SK-N-SH (cell line): ENCODE results near the gene CLDN10. TPM values are rescaled to one million over a fixed set of nuclear protein-coding genes. Genes with fewer than 3 reads are reported as not detected.

Experiments used
- CTCF ChIA-PET: fragments of 300-600, 350-600 bp; formaldehyde crosslinking; extraction: SDS; loops from one replicate; lab custom pipeline; 2021; lab: Yijun Ruan, JAX
- POLR2A ChIA-PET: fragments of 350-600 bp; sonication (Branson Sonifier 250); formaldehyde crosslinking; extraction: SDS; loops from one replicate; lab custom pipeline; 2020; ENCODE audit warnings: antibody characterized with exemption, inconsistent platforms; lab: Yijun Ruan, JAX
- DNase-seq: peaks from one replicate; pipeline ENCODE4 v3.0.0; 2012
- H2AFZ ChIP-seq: fragments of 200-600 bp; sonication (generic); 2 replicates; pipeline ENCODE4 v1.8.1; 2016; ENCODE audit warnings: antibody characterized with exemption, mild to moderate bottlenecking, low read depth
- H3F3A ChIP-seq: fragments of 200-600 bp; sonication (generic); replicated peaks from 2 replicates; pipeline ENCODE3; 2016; ENCODE audit warnings: antibody characterized with exemption, mild to moderate bottlenecking; ENCODE audit not compliant: insufficient read depth
- H3K27ac ChIP-seq, 2 experiments: fragments of 200-500 bp in 1 of 2; fragments of 200-600 bp in 1 of 2; sonication (Bioruptor generic) in 1 of 2; sonication (generic), shearing (Covaris generic) in 1 of 2; 2 replicates each; pipeline versions ENCODE4 v1.5.1 to v1.6.1; 2014 to 2016; ENCODE audit warnings: low read depth in 2 of 2, inconsistent platforms in 1 of 2, low read length in 1 of 2, mild to moderate bottlenecking in 1 of 2, mixed read lengths in 1 of 2
- H3K27me3 ChIP-seq: fragments of 200-600 bp; sonication (generic), shearing (Covaris generic); 2 replicates; pipeline ENCODE4 v1.6.1; 2016; ENCODE audit warnings: mixed run types; ENCODE audit not compliant: insufficient read depth
- H3K36me3 ChIP-seq, 2 experiments: fragments of 200-500 bp in 1 of 2; fragments of 200-600 bp in 1 of 2; sonication (Bioruptor generic) in 1 of 2; sonication (generic) in 1 of 2; replicated peaks in 1 of 2; 2 replicates each; pipeline versions ENCODE3 to v1.5.1; 2014 to 2016; ENCODE audit warnings: low read length in 1 of 2, mild to moderate bottlenecking in 1 of 2; ENCODE audit not compliant: insufficient read depth in 2 of 2, control insufficient read depth in 1 of 2
- H3K4me1 ChIP-seq, 2 experiments: fragments of 200-500 bp in 1 of 2; fragments of 200-600 bp in 1 of 2; sonication (Bioruptor generic) in 1 of 2; sonication (generic), shearing (Covaris generic) in 1 of 2; 2 replicates each; pipeline versions ENCODE4 v1.5.1 to v1.6.1; 2014 to 2016; ENCODE audit warnings: low read depth in 1 of 2, low read length in 1 of 2, mixed run types in 1 of 2; ENCODE audit not compliant: insufficient read depth in 2 of 2, control insufficient read depth in 1 of 2
- H3K4me2 ChIP-seq: fragments of 200-600 bp; sonication (generic), shearing (Covaris generic); 2 replicates; pipeline ENCODE4 v1.6.1; 2017; ENCODE audit warnings: mixed run types
- H3K4me3 ChIP-seq, 2 experiments: fragments of 200-500 bp in 1 of 2; fragments of 200-600 bp in 1 of 2; sonication (Bioruptor generic) in 1 of 2; sonication (generic), shearing (Covaris generic) in 1 of 2; 2 replicates each; pipeline versions ENCODE4 v1.5.1 to v1.8.1; 2014 to 2016; ENCODE audit warnings: low read depth in 2 of 2, inconsistent platforms in 1 of 2, low read length in 1 of 2, mild to moderate bottlenecking in 1 of 2, mixed read lengths in 1 of 2, moderate library complexity in 1 of 2
- H3K79me2 ChIP-seq: fragments of 200-600 bp; sonication (generic); 2 replicates; pipeline ENCODE4 v1.8.1; 2017; ENCODE audit warnings: mild to moderate bottlenecking; ENCODE audit not compliant: insufficient read depth
- H3K9ac ChIP-seq: fragments of 200-600 bp; sonication (generic); 2 replicates; pipeline ENCODE4 v1.6.1; 2017; ENCODE audit warnings: mixed run types
- H3K9me2 ChIP-seq: fragments of 200-600 bp; sonication (generic); 2 replicates; pipeline ENCODE4 v1.6.1; 2017; ENCODE audit warnings: mixed run types
- H3K9me3 ChIP-seq: fragments of 200-600 bp; sonication (generic); 2 replicates; pipeline ENCODE4 v1.6.1; 2017; ENCODE audit warnings: mixed run types, mild to moderate bottlenecking, moderate library complexity
- H4K20me1 ChIP-seq: fragments of 200-600 bp; sonication (generic); 2 replicates; pipeline ENCODE4 v1.6.1; 2017; ENCODE audit warnings: mild to moderate bottlenecking, mixed run types; ENCODE audit not compliant: insufficient read depth
- ELF1 ChIP-seq: IDR thresholded peaks from 2 replicates; pipeline ENCODE4 v1.4.0; 2012
- EZH2phosphoT487 ChIP-seq: fragments of 200-600 bp; sonication (generic); IDR thresholded peaks from 2 replicates; pipeline ENCODE4 v1.6.1; 2017; ENCODE audit warnings: low read depth, mixed run types, mild to moderate bottlenecking, antibody characterized with exemption, moderate library complexity, borderline replicate concordance
- GABPA ChIP-seq: IDR thresholded peaks from 2 replicates; pipeline ENCODE4 v1.4.0; 2012; ENCODE audit warnings: low read depth, mild to moderate bottlenecking
- GATA2 ChIP-seq: sonication (generic); formaldehyde crosslinking; IDR thresholded peaks from 2 replicates; pipeline ENCODE4 v1.5.0; 2020; ENCODE audit warnings: mild to moderate bottlenecking, missing genetic modification reagents
- IRF3 ChIP-seq: fragments of 150-350 bp; IDR thresholded peaks from 2 replicates; pipeline ENCODE4 v1.6.1; 2016; ENCODE audit warnings: mild to moderate bottlenecking, low read depth, low read length
- MEF2A ChIP-seq: IDR thresholded peaks from 2 replicates; pipeline ENCODE4 v1.4.0; 2012; ENCODE audit warnings: low read depth, borderline replicate concordance
- MXI1 ChIP-seq: IDR thresholded peaks from 2 replicates; pipeline ENCODE4 v1.6.1; 2012; ENCODE audit warnings: mild to moderate bottlenecking, low read depth, low read length, improper control_type of control experiment
- NRF1 ChIP-seq: IDR thresholded peaks from 2 replicates; pipeline ENCODE4 v1.6.1; 2012; ENCODE audit warnings: low read depth, mild to moderate bottlenecking, low read length
- PBX3 ChIP-seq: IDR thresholded peaks from 2 replicates; pipeline ENCODE4; 2012
- POLR2AphosphoS5 ChIP-seq: IDR thresholded peaks from 2 replicates; pipeline ENCODE4 v1.6.1; 2012; ENCODE audit warnings: low read depth, low read length
- RAD21 ChIP-seq: IDR thresholded peaks from 2 replicates; pipeline ENCODE4 v1.6.1; 2012; ENCODE audit warnings: mild to moderate bottlenecking, low read length
- RXRA ChIP-seq: IDR thresholded peaks from 2 replicates; pipeline ENCODE4 v1.4.0; 2012; ENCODE audit warnings: low read depth, mild to moderate bottlenecking, borderline replicate concordance
- SIN3A ChIP-seq: IDR thresholded peaks from 2 replicates; pipeline ENCODE4 v1.6.1; 2012; ENCODE audit warnings: low read depth, mild to moderate bottlenecking, low read length, moderate library complexity, borderline replicate concordance
- SMC3 ChIP-seq: IDR thresholded peaks from 2 replicates; pipeline ENCODE4 v1.6.1; 2012; ENCODE audit warnings: low read depth, low read length, improper control_type of control experiment
- TAF1 ChIP-seq: IDR thresholded peaks from 2 replicates; pipeline ENCODE4 v1.6.1; 2012; ENCODE audit warnings: low read depth, mild to moderate bottlenecking, low read length, moderate library complexity, borderline replicate concordance
- TEAD4 ChIP-seq: IDR thresholded peaks from 2 replicates; pipeline ENCODE4 v1.4.0; 2012; ENCODE audit warnings: mild to moderate bottlenecking, borderline replicate concordance; ENCODE audit not compliant: insufficient read depth
- ZBTB33 ChIP-seq: IDR thresholded peaks from 2 replicates; pipeline ENCODE4 v1.4.0; 2012; ENCODE audit warnings: low read depth, borderline replicate concordance
- WGBS: methylation state at CpG from one replicate; pipeline ENCODE4 v1.1.6; 2017; ENCODE audit warnings: low lambda C conversion rate; 5-methylcytosine and 5-hydroxymethylcytosine counted together
- polyA plus RNA-seq, 3 experiments: library from polyadenylated mRNA; depleted of rRNA; stranded (reverse); fragments of >200 nt; gene quantifications; 2 replicates each; pipeline ENCODE4 v1.2.3, GENCODE V29; 2012
- TF ChIP-seq, protein P1 (sequence below): fragments of 150-350 bp; IDR thresholded peaks from 2 replicates; pipeline ENCODE4 v1.6.1; 2017; ENCODE audit warnings: antibody characterized with exemption, low read length, low read depth, borderline replicate concordance
- TF ChIP-seq, protein P2 (sequence below): IDR thresholded peaks from 2 replicates; pipeline ENCODE4 v1.4.0; 2012; ENCODE audit warnings: low read depth

CLDN10 gene
- polyA plus RNA-seq, 1 of the 3 experiments (the other 2 are of a cell fraction) = 0.05 TPM

DNA sequence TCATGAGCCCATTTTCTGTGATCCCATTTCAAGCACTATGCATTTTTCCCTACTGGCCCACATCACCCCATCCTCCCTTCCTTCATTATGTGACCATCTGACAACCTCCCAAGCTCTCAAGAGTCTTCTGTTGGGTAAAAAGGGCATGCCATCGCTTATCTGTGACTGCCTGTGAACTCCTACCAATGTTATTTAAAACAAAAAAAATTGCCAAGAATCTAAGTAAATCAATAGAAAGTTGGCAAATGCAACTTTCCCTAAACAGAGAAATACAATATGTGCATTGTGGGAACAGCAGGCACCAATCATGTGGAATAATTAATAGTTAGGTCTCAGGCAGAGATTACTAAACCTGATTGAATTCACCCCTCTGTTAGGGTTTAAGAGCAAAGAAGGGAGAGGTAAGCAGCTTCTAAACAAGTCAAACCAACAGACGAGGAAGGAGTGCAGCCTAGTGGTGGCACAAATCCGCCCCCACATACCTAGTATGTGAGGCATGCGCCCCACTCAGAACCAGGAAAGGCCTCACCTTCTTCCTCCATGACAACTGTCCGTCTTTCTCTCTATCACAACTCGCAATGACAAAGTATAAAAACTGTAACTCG, 62.2 kb downstream of the CLDN10 start:
- DNase-seq = no peak
- no peak overlapping the region for H3K27ac ChIP-seq
- CTCF ChIA-PET = interaction anchor here (1.1 to 2.9 kb wide), 3 partner anchors 10 to 219 kb away, joined by 3 to 19 read pairs (median 8); no protein-coding TSS in a partner anchor

DNA sequence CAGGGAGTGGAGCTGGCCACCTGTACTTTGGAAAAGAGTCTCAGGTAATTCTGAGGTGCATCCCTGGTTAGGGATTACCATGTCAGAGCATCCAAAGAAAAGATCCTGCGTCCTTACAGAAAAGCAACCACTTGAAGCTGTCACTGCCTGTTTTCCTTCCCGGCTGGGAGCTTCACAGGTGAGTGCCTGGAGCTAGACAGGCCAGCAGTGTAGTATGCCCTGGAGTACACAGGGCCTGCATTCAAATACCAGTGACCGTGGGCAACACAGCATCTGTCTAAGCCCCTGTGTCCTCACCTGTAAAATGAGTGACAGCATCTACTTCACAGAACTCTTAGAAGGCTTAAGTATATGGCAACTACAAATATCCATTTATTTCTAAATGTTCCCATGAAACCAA, 63.0 kb downstream of the CLDN10 start:
- Histone ChIP-seq H3K9me3 (no peaks in the 10 kb centered on the region), H3K4me1 (no peaks in the 10 kb centered on the region), H3K36me3 (peaks cover 62 to 79% of the 10 kb centered on the region in 2 experiments), H2AFZ (no peak overlapping the region), H3K4me3 (no peak overlapping the region), H3F3A (no peaks in the 10 kb centered on the region), H3K9ac (no peak overlapping the region), H3K4me2 (no peak overlapping the region), H3K9me2 (no peaks in the 10 kb centered on the region), H3K27me3 (no peaks in the 10 kb centered on the region), H4K20me1 (no peaks in the 10 kb centered on the region; the same call in 1 of the 2 replicates), H3K79me2 (no peaks in the 10 kb centered on the region), H3K27ac (no peak overlapping the region)
- 100% methylated on average over 1 of the region's 3 CpGs for WGBS
- no peak for DNase-seq
- CTCF ChIA-PET = interaction anchor here (0.7 to 2.9 kb wide), 9 partner anchors 9 to 222 kb away, joined by 3 to 19 read pairs (median 5); no protein-coding TSS in a partner anchor
- POLR2A ChIA-PET = interaction anchor here (1.1 kb wide), 1 partner anchor 11 kb away, joined by 3 read pairs; no protein-coding TSS in a partner anchor
- TF ChIP-seq GABPA (no peak), NRF1 (no peak), IRF3 (no peak), PBX3 (no peak), TAF1 (no peak), GATA2 (CRISPR knock-in tag) (no peak), ZBTB33 (no peak)
- TF ChIP-seq, protein P1, sequence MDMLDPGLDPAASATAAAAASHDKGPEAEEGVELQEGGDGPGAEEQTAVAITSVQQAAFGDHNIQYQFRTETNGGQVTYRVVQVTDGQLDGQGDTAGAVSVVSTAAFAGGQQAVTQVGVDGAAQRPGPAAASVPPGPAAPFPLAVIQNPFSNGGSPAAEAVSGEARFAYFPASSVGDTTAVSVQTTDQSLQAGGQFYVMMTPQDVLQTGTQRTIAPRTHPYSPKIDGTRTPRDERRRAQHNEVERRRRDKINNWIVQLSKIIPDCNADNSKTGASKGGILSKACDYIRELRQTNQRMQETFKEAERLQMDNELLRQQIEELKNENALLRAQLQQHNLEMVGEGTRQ = no peak

More for the DNA sequence above, 62.2 kb downstream of the CLDN10 start:
- no peak overlapping the region for H3K4me3 ChIP-seq
- no peaks in the 10 kb centered on the region for H3K9me2 ChIP-seq
- H3K27me3 ChIP-seq = no peaks in the 10 kb centered on the region
- H3K36me3 ChIP-seq = peaks cover 56 to 74% of the 10 kb centered on the region in 2 experiments
- H3K9ac ChIP-seq = no peak overlapping the region
- TF ChIP-seq, protein P2, sequence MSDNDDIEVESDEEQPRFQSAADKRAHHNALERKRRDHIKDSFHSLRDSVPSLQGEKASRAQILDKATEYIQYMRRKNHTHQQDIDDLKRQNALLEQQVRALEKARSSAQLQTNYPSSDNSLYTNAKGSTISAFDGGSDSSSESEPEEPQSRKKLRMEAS = no peak
- TF ChIP-seq SIN3A (no peak), GABPA (no peak), NRF1 (no peak), RAD21 (no peak), EZH2phosphoT487 (no peak), ELF1 (no peak), TEAD4 (no peak), POLR2AphosphoS5 (no peak), SMC3 (no peak), MXI1 (no peak), TAF1 (no peak), PBX3 (no peak), RXRA (no peak), GATA2 (CRISPR knock-in tag) (no peak), MEF2A (no peak)
- TF ChIP-seq, protein P1 = no peak
- 94% methylated on average over 7 of the region's 7 CpGs for WGBS
- no peak overlapping the region for H3K4me2 ChIP-seq
- H3K4me1 ChIP-seq = no peaks in the 10 kb centered on the region
- H3K9me3 ChIP-seq = no peaks in the 10 kb centered on the region
- no peak overlapping the region for H2AFZ ChIP-seq
- no peaks in the 10 kb centered on the region for H3K79me2 ChIP-seq
- H3F3A ChIP-seq = no peaks in the 10 kb centered on the region
- POLR2A ChIA-PET = no interaction called here
- H4K20me1 ChIP-seq = no peaks in the 10 kb centered on the region; the same call in 1 of the 2 replicates
